A549 (cell line): ENCODE data around the gene C4BPB.

ENCODE experiments used
- CTCF ChIP-seq: fragments of >200 bp; sonication (Bioruptor Twin); formaldehyde crosslinking; IDR thresholded peaks from 3 replicates; pipeline ENCODE4 v1.5.1; 2016
- HOXA7 ChIP-seq: fragments of 250-450 bp; sonication (Bioruptor Pico); IDR thresholded peaks from 2 replicates; pipeline ENCODE4 v1.5.0; 2020; ENCODE audit warnings: mild to moderate bottlenecking, moderate library complexity
- POLR2A ChIP-seq: IDR thresholded peaks from 2 replicates; pipeline ENCODE4 v1.6.1; 2012; ENCODE audit warnings: mild to moderate bottlenecking, low read length

GRCh38 chr1:207134581-207134980 lies 45.9 kb downstream of the C4BPB start:
- TF ChIP-seq POLR2A, result no peak
- no peak for TF ChIP-seq CTCF
- TF ChIP-seq HOXA7 (CRISPR knock-in tag), result no peak
